NCI-H146 (cell line): ENCODE measurements around the gene PNKD.

Experiments used
- DNase-seq: peaks from one replicate; lab custom pipeline; 2025; lab: John Stamatoyannopoulos, UW

Gene PNKD

DNA sequence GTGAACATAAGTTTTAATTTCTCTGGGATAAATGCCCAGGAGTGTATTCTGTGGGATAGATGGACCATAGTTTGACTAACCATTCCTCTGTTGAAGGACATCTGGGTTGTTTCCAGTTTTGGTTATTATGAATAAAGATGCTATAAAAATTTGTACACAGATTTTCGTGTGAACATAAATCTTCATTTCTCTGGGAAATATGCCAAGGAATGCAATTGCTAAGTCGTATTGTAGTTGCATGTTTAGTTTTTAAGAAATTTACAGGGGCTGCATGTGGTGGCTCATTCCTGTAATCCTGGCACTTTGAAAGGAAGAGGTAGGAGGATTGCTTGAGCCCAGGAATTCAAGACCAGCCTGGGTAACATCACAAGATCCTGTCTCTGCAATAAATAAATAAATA is 104.9 kb downstream of the PNKD start:
- no peak for DNase-seq

DNA sequence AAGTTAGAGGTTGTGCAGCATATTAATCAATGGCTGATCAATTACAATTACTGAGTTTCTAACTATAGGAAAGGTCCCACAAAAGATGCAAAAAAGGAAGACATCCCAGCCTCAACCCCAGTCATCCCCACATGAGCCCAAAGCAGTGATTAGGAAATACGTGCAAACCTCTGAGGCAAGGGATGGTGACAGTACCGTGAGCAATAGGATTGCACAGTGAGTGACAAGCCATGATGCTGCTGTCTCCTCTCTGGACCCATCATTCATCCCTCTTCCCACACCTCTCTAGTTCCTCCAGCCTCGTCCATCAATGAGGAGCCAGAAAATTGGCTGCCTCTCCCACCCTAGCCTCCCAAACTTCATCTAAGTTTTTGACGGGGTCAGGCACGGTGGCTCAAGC is 107.7 kb downstream of the PNKD start:
- no peak for DNase-seq

DNA sequence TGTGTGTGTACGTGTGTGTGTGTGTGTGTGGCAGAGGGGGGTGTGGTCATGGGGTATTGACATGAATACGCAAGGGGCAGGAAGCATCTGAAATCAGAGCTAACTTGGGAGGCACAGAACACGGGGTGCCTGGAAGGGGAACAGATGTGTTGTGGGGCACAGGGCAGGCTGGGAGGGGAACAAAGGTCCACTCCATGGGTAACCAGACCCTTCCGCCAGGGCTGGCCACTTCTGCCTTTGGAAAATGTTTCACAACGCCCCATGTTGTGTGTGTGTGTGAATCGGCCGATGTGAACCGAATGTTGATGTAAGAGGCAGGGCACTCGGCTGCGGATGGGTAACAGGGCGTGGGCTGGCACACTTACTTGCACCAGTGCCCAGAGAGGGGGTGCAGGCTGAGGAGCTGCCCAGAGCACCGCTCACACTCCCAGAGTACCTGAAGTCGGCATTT is 111.6 kb downstream of the PNKD start, which contains the start of gene SLC11A1:
TSS of gene SLC11A1 (plus strand) at position 358 of the 451 bp plus-strand sequence. CDS start 96 bp downstream, outside the sequence.
- DNase-seq, result no peak

DNA sequence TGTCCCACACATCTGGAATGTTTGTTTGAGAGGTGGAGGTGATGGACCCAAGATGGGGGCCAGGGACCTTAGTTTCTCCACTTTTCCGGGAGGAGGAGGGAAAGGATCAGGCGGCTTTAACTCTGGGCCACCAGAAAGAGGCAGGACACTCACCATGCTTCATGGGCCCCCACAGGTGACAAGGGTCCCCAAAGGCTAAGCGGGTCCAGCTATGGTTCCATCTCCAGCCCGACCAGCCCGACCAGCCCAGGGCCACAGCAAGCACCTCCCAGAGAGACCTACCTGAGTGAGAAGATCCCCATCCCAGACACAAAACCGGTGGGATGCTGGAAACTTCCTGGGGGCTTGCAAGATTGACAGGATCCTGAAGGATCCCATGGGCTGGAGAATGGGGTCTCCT is 112.5 kb downstream of the PNKD start:
- DNase-seq, result no peak

DNA sequence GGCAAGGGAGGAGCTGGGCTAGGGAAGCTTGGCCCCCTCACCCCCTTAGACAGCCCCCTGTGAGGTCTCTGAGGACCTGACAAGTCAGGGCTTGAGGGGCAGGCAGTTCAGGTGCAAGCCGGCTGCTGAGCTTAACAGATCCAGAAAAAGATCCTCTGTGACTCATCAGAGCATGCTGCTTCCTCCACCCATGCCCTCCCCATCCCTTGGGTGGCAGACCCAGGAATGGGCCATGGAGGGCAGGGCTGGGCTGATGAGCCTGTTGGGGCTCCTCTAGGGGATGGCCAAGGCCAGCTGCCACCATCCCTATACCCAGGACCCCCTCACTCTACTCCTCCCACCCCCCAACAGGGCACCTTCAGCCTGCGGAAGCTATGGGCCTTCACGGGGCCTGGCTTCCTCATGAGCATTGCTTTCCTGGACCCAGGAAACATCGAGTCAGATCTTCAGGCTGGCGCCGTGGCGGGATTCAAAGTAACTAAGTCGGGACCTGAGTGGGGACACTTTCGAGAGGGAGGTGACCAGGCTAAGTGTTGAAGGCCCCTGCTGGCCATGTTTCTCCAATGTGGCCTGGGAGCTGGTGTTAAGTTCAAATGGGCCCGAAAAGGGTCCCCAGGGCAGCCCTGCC is 113.7 kb downstream of the PNKD start:
- DNase-seq, result no peak

DNA sequence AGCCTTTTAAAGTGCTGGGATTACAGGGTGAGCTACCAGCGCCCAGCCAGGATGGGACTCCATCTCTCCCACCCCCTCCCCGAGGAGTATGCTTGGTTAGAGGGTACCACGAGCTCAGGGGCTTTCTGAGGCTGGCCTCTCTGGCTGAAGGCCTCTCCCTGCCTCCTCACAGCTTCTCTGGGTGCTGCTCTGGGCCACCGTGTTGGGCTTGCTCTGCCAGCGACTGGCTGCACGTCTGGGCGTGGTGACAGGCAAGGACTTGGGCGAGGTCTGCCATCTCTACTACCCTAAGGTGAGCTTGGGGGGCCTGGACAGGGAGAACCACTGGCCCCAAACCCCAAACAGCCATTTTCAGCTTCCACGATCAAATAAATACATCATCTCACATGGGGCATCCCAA is 114.7 kb downstream of the PNKD start:
- no peak for DNase-seq

DNA sequence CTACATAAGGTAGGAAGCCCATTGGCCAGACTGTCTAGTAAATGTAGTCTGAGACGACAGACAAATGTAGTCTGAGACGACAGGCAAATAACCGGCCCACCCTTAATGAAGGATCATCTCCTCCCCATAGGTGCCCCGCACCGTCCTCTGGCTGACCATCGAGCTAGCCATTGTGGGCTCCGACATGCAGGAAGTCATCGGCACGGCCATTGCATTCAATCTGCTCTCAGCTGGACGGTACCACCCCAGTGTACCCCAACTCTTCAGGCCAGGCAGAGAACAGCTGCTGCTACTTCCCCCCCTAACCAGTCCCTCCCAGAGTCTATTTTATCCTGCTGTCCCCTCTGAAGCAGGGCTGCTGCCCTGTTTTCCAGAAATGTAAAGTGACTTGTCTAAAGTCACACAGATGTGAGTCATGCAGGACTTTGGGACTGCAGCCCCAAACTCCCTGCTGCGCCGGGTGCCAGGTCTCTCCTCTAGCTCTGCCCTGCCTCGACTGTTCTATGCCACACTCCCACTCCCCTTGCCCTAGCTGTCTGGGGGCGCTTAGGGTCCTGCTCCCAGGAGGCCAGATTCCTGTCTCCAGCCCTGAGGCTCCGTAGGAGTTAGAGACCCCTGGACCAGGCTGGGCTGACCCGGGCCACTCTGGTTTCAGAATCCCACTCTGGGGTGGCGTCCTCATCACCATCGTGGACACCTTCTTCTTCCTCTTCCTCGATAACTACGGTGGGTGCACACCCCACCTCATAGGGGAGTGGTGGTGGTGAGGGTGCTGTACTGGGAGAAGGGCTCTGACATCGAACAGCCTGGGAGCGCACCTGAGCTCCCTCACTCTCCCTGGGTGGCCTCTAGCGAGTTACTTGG is 116.4 kb downstream of the PNKD start:
- no peak for DNase-seq

DNA sequence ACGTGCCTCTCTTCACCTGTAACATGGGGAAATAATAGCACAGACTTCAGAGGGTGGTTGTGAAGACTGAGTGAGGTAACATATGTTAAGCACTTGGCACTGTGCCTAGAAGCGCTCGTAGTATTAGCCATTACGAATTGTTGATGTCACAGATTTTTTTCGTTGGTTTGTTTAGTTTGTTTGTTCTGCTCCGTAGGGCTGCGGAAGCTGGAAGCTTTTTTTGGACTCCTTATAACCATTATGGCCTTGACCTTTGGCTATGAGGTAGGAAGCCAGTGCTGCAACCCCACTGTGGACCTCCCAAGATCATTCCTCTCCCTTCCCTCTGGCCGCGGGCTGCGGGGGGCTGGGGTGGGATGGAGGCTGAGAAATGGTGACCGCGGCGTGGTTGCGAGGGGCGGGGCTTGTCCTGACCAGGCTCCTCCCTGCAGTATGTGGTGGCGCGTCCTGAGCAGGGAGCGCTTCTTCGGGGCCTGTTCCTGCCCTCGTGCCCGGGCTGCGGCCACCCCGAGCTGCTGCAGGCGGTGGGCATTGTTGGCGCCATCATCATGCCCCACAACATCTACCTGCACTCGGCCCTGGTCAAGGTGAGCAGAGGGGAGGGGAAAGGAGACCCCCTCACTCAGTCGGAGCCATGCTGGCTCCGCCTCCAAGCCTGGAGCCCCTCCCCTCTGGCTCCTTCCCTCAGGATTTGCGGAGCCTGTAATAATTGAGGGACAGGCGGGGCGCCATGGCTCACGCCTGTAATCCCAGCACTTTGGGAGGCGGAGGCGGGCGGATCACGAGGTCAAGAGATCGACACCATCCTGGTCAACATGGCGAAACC is 117.3 kb downstream of the PNKD start:
- peak; percentile 81 for DNase-seq

DNA sequence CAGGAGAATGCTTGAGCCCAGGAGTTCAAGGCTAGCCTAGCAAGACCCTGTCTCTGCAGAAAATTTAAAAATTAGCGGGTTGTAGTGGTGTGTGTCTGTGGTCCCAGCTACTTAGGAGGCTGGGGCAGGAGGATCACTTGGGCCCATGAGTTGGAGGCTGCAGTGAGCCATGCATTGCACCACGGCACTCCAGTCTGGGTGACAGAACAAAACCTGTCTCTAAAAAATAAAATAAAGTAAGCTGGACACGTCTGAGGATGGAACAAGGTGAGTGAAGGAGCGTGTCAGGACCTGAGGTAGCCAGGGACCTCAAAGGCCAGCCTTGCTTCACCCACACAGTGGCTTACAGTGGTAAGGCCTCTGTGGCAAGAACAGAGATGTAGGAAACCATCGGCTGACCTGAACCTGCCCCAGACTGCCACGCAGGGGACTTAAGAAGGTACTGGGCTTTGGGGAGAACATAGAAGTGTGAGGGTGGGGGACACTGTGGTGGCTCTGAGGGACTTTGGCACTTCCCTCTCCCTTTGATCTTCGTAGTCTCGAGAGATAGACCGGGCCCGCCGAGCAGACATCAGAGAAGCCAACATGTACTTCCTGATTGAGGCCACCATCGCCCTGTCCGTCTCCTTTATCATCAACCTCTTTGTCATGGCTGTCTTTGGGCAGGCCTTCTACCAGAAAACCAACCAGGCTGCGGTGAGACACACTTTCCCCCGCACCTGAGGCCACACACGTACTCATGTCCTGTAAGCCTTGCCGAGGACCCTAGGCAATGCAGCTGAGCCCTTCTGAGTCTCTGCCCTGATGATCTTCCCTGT is 119.2 kb downstream of the PNKD start:
- no peak for DNase-seq

DNA sequence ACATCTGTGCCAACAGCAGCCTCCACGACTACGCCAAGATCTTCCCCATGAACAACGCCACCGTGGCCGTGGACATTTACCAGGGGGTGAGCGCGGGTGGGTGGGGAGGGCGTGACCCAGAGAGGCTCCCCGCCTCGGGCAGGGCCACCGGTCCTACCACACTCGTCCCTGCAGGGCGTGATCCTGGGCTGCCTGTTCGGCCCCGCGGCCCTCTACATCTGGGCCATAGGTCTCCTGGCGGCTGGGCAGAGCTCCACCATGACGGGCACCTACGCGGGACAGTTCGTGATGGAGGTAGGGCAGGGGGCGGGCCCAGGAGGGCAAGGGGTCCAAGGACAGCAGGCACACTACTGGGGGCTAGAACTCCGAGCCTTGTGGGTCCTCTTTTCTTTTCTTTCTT is 120.9 kb downstream of the PNKD start:
- DNase-seq, result no peak

DNA sequence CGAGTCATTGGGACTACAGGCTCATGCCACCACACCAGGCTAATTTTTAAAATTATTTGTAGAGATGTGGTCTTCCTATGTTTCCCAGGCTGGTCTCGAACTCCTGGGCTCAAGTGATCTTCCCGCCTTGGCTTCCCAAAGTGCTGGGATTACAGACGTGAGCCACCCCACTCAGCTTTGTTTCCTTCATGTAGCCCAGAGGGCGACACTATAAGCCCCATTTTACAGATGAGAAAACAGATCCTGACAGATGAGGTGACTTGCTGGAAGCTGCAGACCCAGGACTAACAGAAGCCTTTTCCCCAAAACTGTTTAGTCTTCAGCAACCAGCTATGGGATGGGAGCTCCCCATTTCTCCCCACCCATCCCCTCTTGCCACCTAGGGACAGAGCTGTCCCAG is 122.1 kb downstream of the PNKD start:
- no peak for DNase-seq

DNA sequence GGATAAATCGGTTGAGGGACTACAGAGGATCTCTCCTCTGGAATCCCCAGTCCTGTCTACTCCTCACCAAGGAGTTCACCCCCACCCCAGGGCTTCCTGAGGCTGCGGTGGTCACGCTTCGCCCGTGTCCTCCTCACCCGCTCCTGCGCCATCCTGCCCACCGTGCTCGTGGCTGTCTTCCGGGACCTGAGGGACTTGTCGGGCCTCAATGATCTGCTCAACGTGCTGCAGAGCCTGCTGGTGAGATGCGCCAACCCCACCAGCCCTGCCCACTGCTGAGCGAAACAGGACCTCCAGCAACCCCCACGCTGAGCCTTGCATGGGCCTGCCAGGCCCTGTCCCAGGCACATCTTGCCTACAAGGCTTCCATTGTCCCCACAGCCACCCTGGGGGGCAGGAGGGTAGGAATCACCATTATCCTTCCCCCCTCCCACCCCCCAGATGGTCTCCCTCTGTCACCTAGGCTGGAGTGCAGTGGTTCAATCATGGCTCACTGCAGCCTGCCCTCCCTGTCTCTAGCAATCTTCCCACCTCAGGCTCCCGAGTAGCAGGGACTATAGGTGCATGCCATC is 122.7 kb downstream of the PNKD start:
- DNase-seq, result no peak

DNA sequence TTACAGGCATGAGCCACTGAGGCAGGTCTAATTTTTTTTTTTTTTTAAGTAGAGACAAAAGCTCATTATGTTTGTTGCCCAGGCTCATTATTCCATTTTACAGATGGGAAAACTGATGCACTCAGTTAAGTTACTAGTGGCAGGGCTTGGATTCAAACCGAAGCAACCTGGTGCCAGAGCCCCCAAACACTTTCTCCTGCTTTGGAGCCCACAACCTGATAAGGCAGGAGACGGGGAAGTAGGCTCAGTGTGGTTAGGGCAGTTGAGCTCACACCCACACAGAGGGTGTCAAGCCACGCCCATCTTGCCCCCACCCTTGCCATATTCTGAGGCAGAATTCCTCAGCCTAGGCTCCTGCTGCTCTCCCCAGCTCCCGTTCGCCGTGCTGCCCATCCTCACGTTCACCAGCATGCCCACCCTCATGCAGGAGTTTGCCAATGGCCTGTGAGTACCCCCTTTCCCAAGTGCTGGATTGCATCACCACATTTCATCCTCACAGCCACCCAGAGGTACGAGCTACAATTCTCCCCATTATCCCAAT is 123.5 kb downstream of the PNKD start:
- no peak for DNase-seq

DNA sequence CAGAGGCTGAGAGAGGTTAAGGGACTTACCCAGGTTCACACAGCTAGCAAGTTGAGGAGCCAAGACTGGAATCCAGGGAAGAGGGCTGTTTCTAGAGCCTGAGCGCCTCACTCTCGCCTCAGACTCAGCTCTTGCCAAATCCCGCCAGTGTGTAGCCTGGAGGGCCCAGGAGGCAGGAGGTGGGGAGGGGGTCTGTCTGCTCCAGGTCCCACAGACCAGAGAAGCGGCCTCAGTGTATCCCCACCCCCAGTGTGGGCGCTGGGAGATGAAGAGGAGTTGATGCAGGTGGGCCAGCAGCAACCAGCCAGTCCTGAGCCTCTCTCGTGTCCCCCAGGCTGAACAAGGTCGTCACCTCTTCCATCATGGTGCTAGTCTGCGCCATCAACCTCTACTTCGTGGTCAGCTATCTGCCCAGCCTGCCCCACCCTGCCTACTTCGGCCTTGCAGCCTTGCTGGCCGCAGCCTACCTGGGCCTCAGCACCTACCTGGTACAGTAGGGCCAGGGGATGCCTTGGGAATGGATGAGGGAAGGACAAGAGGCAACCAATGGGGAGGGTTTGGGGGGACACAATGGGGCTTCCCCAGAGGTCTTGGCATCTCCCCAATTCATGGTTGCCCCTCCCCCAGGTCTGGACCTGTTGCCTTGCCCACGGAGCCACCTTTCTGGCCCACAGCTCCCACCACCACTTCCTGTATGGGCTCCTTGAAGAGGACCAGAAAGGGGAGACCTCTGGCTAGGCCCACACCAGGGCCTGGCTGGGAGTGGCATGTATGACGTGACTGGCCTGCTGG is 124.2 kb downstream of the PNKD start:
- DNase-seq, result no peak

DNA sequence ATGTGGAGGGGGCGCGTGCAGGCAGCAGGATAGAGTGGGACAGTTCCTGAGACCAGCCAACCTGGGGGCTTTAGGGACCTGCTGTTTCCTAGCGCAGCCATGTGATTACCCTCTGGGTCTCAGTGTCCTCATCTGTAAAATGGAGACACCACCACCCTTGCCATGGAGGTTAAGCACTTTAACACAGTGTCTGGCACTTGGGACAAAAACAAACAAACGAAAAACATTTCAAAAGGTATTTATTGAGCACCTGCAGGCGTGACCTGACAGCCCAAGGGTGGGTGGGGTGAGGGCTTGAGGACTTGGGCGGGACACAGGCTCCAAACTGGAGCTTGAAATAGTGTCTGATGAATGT is 124.7 kb downstream of the PNKD start:
- no peak for DNase-seq

DNA sequence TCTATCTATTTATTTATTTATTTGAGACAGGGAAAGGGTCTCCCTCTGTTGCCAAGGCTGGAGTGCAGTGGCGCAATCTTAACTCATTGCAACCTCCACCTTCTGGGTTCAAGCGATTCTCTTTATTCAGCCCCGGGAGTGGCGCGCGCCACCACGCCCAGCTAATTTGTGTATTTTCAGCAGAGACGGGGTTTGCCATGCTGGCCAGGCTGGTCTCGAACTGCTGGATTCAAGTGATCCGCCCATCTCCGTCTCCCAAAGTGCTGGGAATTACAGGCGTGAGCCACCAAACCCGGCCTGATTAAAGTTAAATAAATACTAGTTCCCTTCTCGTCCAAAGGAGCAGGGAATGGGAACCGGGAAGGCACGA is 125.1 kb downstream of the PNKD start:
- no peak for DNase-seq

DNA sequence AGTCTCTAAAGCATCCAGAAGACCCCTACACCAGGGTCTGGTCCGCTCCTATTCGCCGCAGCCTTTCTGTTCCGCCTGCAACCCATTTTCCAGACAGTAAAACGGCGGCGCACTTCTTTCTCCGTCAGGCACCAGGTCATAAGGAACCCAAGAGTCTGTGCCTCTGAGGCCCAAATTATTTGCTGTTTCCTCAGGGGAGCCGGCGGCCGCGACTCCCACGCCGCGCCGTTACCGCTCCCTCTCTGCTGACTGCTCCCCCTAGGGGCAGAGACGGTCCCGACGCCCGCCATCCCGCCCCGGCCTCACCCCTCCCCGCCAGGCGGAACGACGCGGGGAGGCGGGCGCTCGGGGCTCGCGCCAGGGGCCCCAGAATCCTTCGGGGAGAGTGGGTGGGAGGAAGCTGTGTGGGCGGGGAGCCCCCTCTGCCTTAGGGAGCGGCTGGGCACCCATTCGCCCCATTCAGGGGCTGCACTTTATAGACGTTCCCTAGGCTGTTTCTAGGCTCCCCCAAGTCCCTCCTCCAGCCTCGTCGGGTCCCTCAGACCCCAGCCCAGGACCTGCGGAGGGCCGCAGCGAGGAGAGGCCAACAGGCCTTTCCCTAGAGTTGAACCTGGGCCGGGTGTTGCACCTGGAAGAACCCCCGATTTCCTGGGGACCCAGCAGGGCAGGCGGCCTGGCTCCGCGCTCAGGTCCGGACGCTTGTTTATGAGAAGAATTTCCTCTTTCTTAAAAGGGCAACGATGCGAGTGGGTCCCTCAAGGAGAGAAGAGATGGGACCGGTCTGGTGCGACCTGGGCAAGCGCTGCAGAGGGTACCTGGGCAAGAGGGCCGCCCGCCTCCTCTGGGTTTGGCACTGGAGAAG is 125.7 kb downstream of the PNKD start:
- DNase-seq, result peak; percentile 82
